HG03159 (cell line): ENCODE results near the gene STEAP1B.
"Not testable (repeated sequence)": the region's sequence is repeated elsewhere in the genome, so short reads cannot be mapped to it uniquely, and the experiment has no call there.

Experiments used
- ATAC-seq: cut with Tn5 transposase; IDR thresholded peaks from one replicate; pipeline ENCODE4 v1.9.1; 2021; ENCODE audit warnings: mild to moderate bottlenecking, moderate library complexity; ENCODE audit not compliant: unreplicated experiment

Gene STEAP1B

GRCh38 chr7:22499044-22499443 is 944 bp downstream of the STEAP1B start:
- ATAC-seq: no peak

GRCh38 chr7:22496912-22497311 is 3.1 kb downstream of the STEAP1B start:
- not testable (repeated sequence) for ATAC-seq

GRCh38 chr7:22496296-22496888 is 3.6 kb downstream of the STEAP1B start:
- ATAC-seq: not testable (repeated sequence)

- not testable (repeated sequence) for ATAC-seq
Observed at GRCh38 chr7:22493160-22493925, 6.6 kb downstream of the STEAP1B start.

GRCh38 chr7:22488643-22489462 is 11.1 kb downstream of the STEAP1B start:
- peak; percentile 63 for ATAC-seq

- ATAC-seq: no peak
Observed at GRCh38 chr7:22487978-22488642, 11.9 kb downstream of the STEAP1B start.

- no peak for ATAC-seq
Observed at GRCh38 chr7:22486597-22486996, 13.4 kb downstream of the STEAP1B start.

GRCh38 chr7:22485189-22485588 is 14.8 kb downstream of the STEAP1B start:
- ATAC-seq: no peak

- no peak for ATAC-seq
Observed at GRCh38 chr7:22482503-22482902, 17.5 kb downstream of the STEAP1B start.

- peak; percentile 67 for ATAC-seq
Observed at GRCh38 chr7:22481726-22482125, 18.3 kb downstream of the STEAP1B start.

- no peak for ATAC-seq
Observed at GRCh38 chr7:22480523-22481075, 19.4 kb downstream of the STEAP1B start.

- ATAC-seq: no peak
Observed at GRCh38 chr7:22477876-22478450, 22.0 kb downstream of the STEAP1B start.

- no peak for ATAC-seq
Observed at GRCh38 chr7:22477262-22477661, 22.7 kb downstream of the STEAP1B start.

GRCh38 chr7:22476824-22477223 is 23.2 kb downstream of the STEAP1B start:
- no peak for ATAC-seq

GRCh38 chr7:22474645-22475044 is 25.3 kb downstream of the STEAP1B start:
- ATAC-seq: no peak

- no peak for ATAC-seq
Observed at GRCh38 chr7:22470981-22471380, 29.0 kb downstream of the STEAP1B start.

- no peak for ATAC-seq
Observed at GRCh38 chr7:22469371-22470143, 30.4 kb downstream of the STEAP1B start.

GRCh38 chr7:22468609-22469008 is 31.4 kb downstream of the STEAP1B start:
- no peak for ATAC-seq

- ATAC-seq: no peak
Observed at GRCh38 chr7:22464299-22464698, 35.7 kb downstream of the STEAP1B start.
